Gastroesophageal sphincter (tissue), 3 donors: ENCODE data around the gene NLGN1.

Source experiments
- POLR2A ChIP-seq, 2 donors: fragments of 450-650 bp; IDR thresholded peaks; one replicate each; pipeline ENCODE4 v1.6.1; 2017; ENCODE audit warnings: antibody characterized with exemption in 2 of 2, mild to moderate bottlenecking in 2 of 2, moderate library complexity in 1 of 2
- TF ChIP-seq, protein P1 (sequence below), 4 experiments: fragments of 200-600 bp in 2 of 4; fragments of 450-650 bp in 2 of 4; sonication (generic) in 1 of 4; IDR thresholded peaks; one replicate each; pipeline ENCODE4 v1.5.1; 2017 to 2019; ENCODE audit warnings: antibody characterized with exemption in 4 of 4, mild to moderate bottlenecking in 2 of 4, moderate library complexity in 2 of 4

- no peak for TF ChIP-seq POLR2A (IDR thresholded peaks at IDR 0.05)
- TF ChIP-seq, protein P1, sequence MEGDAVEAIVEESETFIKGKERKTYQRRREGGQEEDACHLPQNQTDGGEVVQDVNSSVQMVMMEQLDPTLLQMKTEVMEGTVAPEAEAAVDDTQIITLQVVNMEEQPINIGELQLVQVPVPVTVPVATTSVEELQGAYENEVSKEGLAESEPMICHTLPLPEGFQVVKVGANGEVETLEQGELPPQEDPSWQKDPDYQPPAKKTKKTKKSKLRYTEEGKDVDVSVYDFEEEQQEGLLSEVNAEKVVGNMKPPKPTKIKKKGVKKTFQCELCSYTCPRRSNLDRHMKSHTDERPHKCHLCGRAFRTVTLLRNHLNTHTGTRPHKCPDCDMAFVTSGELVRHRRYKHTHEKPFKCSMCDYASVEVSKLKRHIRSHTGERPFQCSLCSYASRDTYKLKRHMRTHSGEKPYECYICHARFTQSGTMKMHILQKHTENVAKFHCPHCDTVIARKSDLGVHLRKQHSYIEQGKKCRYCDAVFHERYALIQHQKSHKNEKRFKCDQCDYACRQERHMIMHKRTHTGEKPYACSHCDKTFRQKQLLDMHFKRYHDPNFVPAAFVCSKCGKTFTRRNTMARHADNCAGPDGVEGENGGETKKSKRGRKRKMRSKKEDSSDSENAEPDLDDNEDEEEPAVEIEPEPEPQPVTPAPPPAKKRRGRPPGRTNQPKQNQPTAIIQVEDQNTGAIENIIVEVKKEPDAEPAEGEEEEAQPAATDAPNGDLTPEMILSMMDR (IDR thresholded peaks at IDR 0.05), result no peak
Measured at GRCh38 chr3:173939331-173939730, 541.8 kb downstream of the NLGN1 start.
